GM12878 (cell line): ENCODE measurements around the gene EPHA1. TPM values are rescaled to one million over a fixed set of nuclear protein-coding genes. Genes with fewer than 3 reads are reported as not detected.

Experiments
- ATAC-seq: fragments of 200-7000 bp; cut with Tn5 transposase; 3 replicates; pipeline ENCODE4 v1.9.1; 2020; ENCODE audit warnings: mild to moderate bottlenecking, moderate library complexity
- BruUV-seq: library from RNA; stranded (reverse); fragments of 400-500 nt; replicated peaks from 2 replicates; lab custom pipeline; 2021; lab: Mats Ljungman, UMichigan
- CTCF ChIA-PET: fragments of 300-600 bp; sonication (Branson Sonifier 250); formaldehyde crosslinking; extraction: SDS; loops from one replicate; lab custom pipeline; 2021; ENCODE audit warnings: inconsistent platforms; lab: Yijun Ruan, JAX
- POLR2A ChIA-PET: fragments of 350-600 bp; formaldehyde crosslinking; extraction: SDS; loops from one replicate; lab custom pipeline; 2021; ENCODE audit warnings: inconsistent platforms; lab: Charles Lee
- RAD21 ChIA-PET: fragments of 300-600 bp; sonication (Branson Sonifier 250); formaldehyde crosslinking; loops from one replicate; lab custom pipeline; 2023; ENCODE audit warnings: antibody characterized with exemption; ENCODE audit not compliant: unreplicated experiment; lab: Charles Lee
- SMC1A ChIA-PET: fragments of 300-600 bp; sonication (Branson Sonifier 250); formaldehyde crosslinking; loops from one replicate; lab custom pipeline; 2023; ENCODE audit not compliant: unreplicated experiment, uncharacterized antibody; lab: Charles Lee
- DNase-seq: peaks from one replicate; pipeline ENCODE4 v3.0.0-alpha.2; 2011; ENCODE audit warnings: low read depth, low spot score
- FAIRE-seq: peaks from 3 replicates; lab custom pipeline; 2011; peaks lifted over from hg19 to GRCh38; lab: Jason Lieb, UNC
- H2AFZ ChIP-seq: 2 replicates; pipeline ENCODE4 v1.6.0; 2011; ENCODE audit warnings: low read depth, low read length, control low read depth; ENCODE audit not compliant: control insufficient read depth
- H3K27ac ChIP-seq: 2 replicates; pipeline ENCODE4 v1.5.1; 2011; ENCODE audit warnings: control low read depth; ENCODE audit not compliant: control insufficient read depth, insufficient read depth
- H3K27me3 ChIP-seq, 2 experiments: replicated peaks in 1 of 2; 2 replicates each; pipeline versions ENCODE4 v1.6.0 to v1.6.1; 2011; ENCODE audit warnings: low read length in 1 of 2; ENCODE audit not compliant: control insufficient read depth in 2 of 2, insufficient read depth in 2 of 2
- H3K36me3 ChIP-seq, 2 experiments: 2 replicates each; pipeline ENCODE4 v1.5.1; 2011; ENCODE audit warnings: low read length in 1 of 2; ENCODE audit not compliant: control insufficient read depth in 2 of 2, insufficient read depth in 2 of 2
- H3K4me1 ChIP-seq: 2 replicates; pipeline ENCODE4 v1.6.1; 2011; ENCODE audit warnings: mild to moderate bottlenecking, low read length, moderate library complexity, mixed read lengths; ENCODE audit not compliant: control insufficient read depth, insufficient read depth
- H3K4me2 ChIP-seq: 2 replicates; pipeline ENCODE4 v1.6.0; 2011; ENCODE audit warnings: control low read depth; ENCODE audit not compliant: control insufficient read depth, insufficient read depth
- H3K4me3 ChIP-seq: fragments of 200-600 bp; sonication (generic); 2 replicates; pipeline ENCODE4 v1.5.1; 2016
- H3K79me2 ChIP-seq: 2 replicates; pipeline ENCODE4 v1.6.0; 2011; ENCODE audit warnings: low read length; ENCODE audit not compliant: control insufficient read depth, insufficient read depth
- H3K9ac ChIP-seq: 2 replicates; pipeline ENCODE4 v1.8.0; 2011; ENCODE audit warnings: low read length, control low read depth, mixed read lengths; ENCODE audit not compliant: control insufficient read depth, insufficient read depth
- H3K9me3 ChIP-seq: replicated peaks from 3 replicates; pipeline ENCODE4 v1.5.1; 2011; ENCODE audit warnings: mild to moderate bottlenecking, low read length; ENCODE audit not compliant: control insufficient read depth, insufficient read depth
- H4K20me1 ChIP-seq: 2 replicates; pipeline ENCODE4 v1.6.0; 2011; ENCODE audit not compliant: control insufficient read depth, insufficient read depth
- CHD2 ChIP-seq: IDR thresholded peaks from 2 replicates; pipeline ENCODE4 v1.6.1; 2011; ENCODE audit warnings: low read depth, low read length, improper control_type of control experiment, borderline replicate concordance
- CREB1 ChIP-seq: IDR thresholded peaks from 2 replicates; pipeline ENCODE4 v1.6.1; 2012; ENCODE audit warnings: low read depth, mild to moderate bottlenecking, inconsistent platforms
- ETV6 ChIP-seq, 2 experiments: fragments of 450-650 bp in 1 of 2; IDR thresholded peaks in 1 of 2; conservative IDR thresholded peaks in 1 of 2; 2 replicates each; pipeline ENCODE4 v1.6.1; 2014; ENCODE audit warnings: antibody characterized with exemption in 1 of 2, borderline replicate concordance in 1 of 2, low read depth in 1 of 2, mild to moderate bottlenecking in 1 of 2, moderate library complexity in 1 of 2
- EZH2 ChIP-seq: IDR thresholded peaks from 2 replicates; pipeline ENCODE4 v1.6.1; 2012; ENCODE audit warnings: low read depth, mild to moderate bottlenecking, control low read depth, inconsistent platforms, low read length, borderline replicate concordance; ENCODE audit not compliant: control insufficient read depth
- HCFC1 ChIP-seq: fragments of 150-350 bp; IDR thresholded peaks from 2 replicates; pipeline ENCODE4 v1.6.1; 2014; ENCODE audit warnings: low read length
- HDAC2 ChIP-seq: fragments of 200-600 bp; sonication (generic); IDR thresholded peaks from 2 replicates; pipeline ENCODE4 v1.6.1; 2017
- IKZF1 ChIP-seq: fragments of 450-650 bp; conservative IDR thresholded peaks from 2 replicates; pipeline ENCODE4 v1.6.1; 2017; ENCODE audit warnings: antibody characterized with exemption, mild to moderate bottlenecking
- IKZF2 ChIP-seq, 2 experiments: fragments of 450-650 bp; IDR thresholded peaks; 2 replicates each; pipeline ENCODE4 v1.6.1; 2017; ENCODE audit warnings: mild to moderate bottlenecking in 2 of 2, moderate library complexity in 2 of 2
- MYC ChIP-seq: IDR thresholded peaks from 2 replicates; pipeline ENCODE4 v1.6.1; 2011; ENCODE audit warnings: mild to moderate bottlenecking, low read length, moderate library complexity, inconsistent platforms; ENCODE audit not compliant: insufficient read depth, insufficient replicate concordance, insufficient read length, severe bottlenecking
- NFIC ChIP-seq: IDR thresholded peaks from 2 replicates; pipeline ENCODE4 v1.6.1; 2012; ENCODE audit warnings: low read depth, mild to moderate bottlenecking, inconsistent platforms, low read length, moderate library complexity
- NFXL1 ChIP-seq: fragments of 450-650 bp; IDR thresholded peaks from 2 replicates; pipeline ENCODE4 v1.6.1; 2017; ENCODE audit warnings: antibody characterized with exemption, mild to moderate bottlenecking, borderline replicate concordance
- NR2C1 ChIP-seq: fragments of 450-650 bp; IDR thresholded peaks from 2 replicates; pipeline ENCODE4 v1.6.1; 2017; ENCODE audit warnings: antibody characterized with exemption, mild to moderate bottlenecking, moderate library complexity
- PML ChIP-seq: IDR thresholded peaks from 2 replicates; pipeline ENCODE4 v1.6.1; 2012; ENCODE audit warnings: low read length, inconsistent platforms
- POLR2A ChIP-seq: IDR thresholded peaks from 2 replicates; pipeline ENCODE4 v1.6.1; 2011; ENCODE audit warnings: low read depth, mild to moderate bottlenecking, low read length
- RFX5 ChIP-seq: IDR thresholded peaks from 2 replicates; pipeline ENCODE4 v1.6.1; 2011; ENCODE audit warnings: low read depth, low read length, improper control_type of control experiment
- WGBS: methylation state at CpG from one replicate; pipeline ENCODE4 v1.1.6; 2016; ENCODE audit warnings: low lambda C conversion rate; ENCODE audit not compliant: insufficient replicate concordance, insufficient coverage; ENCODE audit errors: missing lambda C conversion rate; 5-methylcytosine and 5-hydroxymethylcytosine counted together
- in situ Hi-C: fragments of 300-500 bp; cut with MboI; formaldehyde crosslinking; loops from 9 replicates; pipeline ENCODE4 v1.14.3; 2018; ENCODE audit warnings: mixed read lengths
- intact Hi-C: fragments of 100-400 bp; cut with micrococcal nuclease; formaldehyde crosslinking; loops from one replicate; pipeline ENCODE4 v1.14.2; 2022; ENCODE audit not compliant: unreplicated experiment
- polyA plus RNA-seq, 11 experiments: library from polyadenylated mRNA; depleted of rRNA in 4 of 11; unstranded in 6 of 11; stranded (reverse) in 5 of 11; fragments of >200 nt; fragmentation: Nextera tagmentation in 4 of 11; fragmentation: Illumina TruSeq in 1 of 11; extraction: Ambion mirVana in 4 of 11; extraction: Trizol in 1 of 11; gene quantifications; 1 replicate in 1 of 11; 2 replicates in 10 of 11; pipeline versions ENCODE4 v1.2.1 to v1.2.3, GENCODE V29; 2011 to 2016; ENCODE audit warnings: inconsistent platforms in 2 of 11, missing spikeins in 2 of 11, low read depth in 1 of 11
- total RNA-seq, 4 experiments: library from RNA; depleted of rRNA in 3 of 4; stranded (reverse); fragments of >200 nt in 3 of 4; fragmentation: Illumina TruSeq in 1 of 4; extraction: Trizol in 1 of 4; gene quantifications; 2 replicates each; pipeline versions ENCODE4 v1.2.1 to v1.2.3, GENCODE V29; 2013 to 2021
- TF ChIP-seq, protein P1 (sequence below): IDR thresholded peaks from 2 replicates; pipeline ENCODE4 v1.6.1; 2012; ENCODE audit warnings: low read depth, low read length, improper control_type of control experiment
- TF ChIP-seq, protein P2 (sequence below): fragments of 450-650 bp; IDR thresholded peaks from 2 replicates; pipeline ENCODE4 v1.6.1; 2016; ENCODE audit warnings: mild to moderate bottlenecking

EPHA1 gene
- total and polyA plus RNA-seq, 10 of the 15 experiments (the other 5 are each of a cell fraction or from before 2014, with no cell fraction given), result 0.11 to 0.35 (median 0.24) TPM; not detected in 6

DNA sequence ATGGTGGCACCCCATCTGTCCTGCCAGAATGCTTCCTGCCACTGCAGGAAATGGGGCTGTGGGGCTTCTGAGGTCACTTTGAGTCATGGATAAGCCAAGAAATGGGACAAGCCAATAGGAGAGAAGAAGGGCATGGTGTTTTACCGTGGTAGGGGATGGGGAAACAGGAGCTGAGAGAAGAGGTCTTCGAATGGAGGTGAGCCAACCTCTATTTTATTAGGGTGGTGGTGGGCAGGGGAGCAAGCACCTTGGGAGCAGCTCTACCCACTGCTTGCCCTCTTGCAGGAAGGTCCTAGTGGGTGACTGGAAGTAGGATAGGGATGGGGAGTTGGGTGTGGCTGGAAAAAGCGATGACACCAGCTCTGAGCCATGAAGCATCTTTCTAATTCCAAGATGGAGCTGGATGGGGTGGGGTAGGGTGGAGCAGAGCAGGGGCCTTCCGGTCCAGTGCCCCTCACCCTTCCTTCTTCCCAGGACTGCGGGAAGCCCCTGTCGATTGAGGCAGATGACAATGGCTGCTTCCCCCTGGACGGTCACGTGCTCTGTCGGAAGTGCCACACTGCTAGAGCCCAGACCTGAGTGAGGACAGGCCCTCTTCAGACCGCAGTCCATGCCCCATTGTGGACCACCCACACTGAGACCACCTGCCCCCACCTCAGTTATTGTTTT, 18.4 kb downstream of the EPHA1 start:
- RAD21 ChIA-PET, result no interaction called here
- FAIRE-seq, result no peak
- BruUV-seq, result no TSS peak
- H4K20me1 ChIP-seq, result no peaks in the 10 kb centered on the region; the same call in 1 of the 2 replicates
- H3K79me2 ChIP-seq, result peaks cover 11% of the 10 kb centered on the region
- no peak for TF ChIP-seq NR2C1
- no peak for TF ChIP-seq RFX5
- no peak for TF ChIP-seq EZH2
- TF ChIP-seq ETV6 (conservative IDR thresholded peaks at IDR 0.05 in 1 of 2, IDR thresholded peaks at IDR 0.05 in 1 of 2; ENCODE audit: borderline replicate concordance in 1 of 2, low read depth in 1 of 2), result no peak
- no peak for TF ChIP-seq HDAC2
- TF ChIP-seq, protein P1, sequence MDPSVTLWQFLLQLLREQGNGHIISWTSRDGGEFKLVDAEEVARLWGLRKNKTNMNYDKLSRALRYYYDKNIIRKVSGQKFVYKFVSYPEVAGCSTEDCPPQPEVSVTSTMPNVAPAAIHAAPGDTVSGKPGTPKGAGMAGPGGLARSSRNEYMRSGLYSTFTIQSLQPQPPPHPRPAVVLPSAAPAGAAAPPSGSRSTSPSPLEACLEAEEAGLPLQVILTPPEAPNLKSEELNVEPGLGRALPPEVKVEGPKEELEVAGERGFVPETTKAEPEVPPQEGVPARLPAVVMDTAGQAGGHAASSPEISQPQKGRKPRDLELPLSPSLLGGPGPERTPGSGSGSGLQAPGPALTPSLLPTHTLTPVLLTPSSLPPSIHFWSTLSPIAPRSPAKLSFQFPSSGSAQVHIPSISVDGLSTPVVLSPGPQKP, result no peak
- TF ChIP-seq IKZF1, result no peak
- no peak for TF ChIP-seq PML
- TF ChIP-seq POLR2A, result no peak; the same call in 1 of the 2 replicates
- TF ChIP-seq IKZF2 (IDR thresholded peaks at IDR 0.05), result no peak
- TF ChIP-seq CHD2, result no peak
- TF ChIP-seq, protein P2, sequence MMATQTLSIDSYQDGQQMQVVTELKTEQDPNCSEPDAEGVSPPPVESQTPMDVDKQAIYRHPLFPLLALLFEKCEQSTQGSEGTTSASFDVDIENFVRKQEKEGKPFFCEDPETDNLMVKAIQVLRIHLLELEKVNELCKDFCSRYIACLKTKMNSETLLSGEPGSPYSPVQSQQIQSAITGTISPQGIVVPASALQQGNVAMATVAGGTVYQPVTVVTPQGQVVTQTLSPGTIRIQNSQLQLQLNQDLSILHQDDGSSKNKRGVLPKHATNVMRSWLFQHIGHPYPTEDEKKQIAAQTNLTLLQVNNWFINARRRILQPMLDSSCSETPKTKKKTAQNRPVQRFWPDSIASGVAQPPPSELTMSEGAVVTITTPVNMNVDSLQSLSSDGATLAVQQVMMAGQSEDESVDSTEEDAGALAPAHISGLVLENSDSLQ, result no peak
- no peak for TF ChIP-seq NFXL1
- TF ChIP-seq NFIC, result no peak
- no peak for TF ChIP-seq CREB1
- no peak for TF ChIP-seq HCFC1
- no peak for TF ChIP-seq MYC
- in situ Hi-C loops (no loop called here), intact Hi-C loops (no loop called here)
- CTCF ChIA-PET, result interaction anchor here (1.3 kb wide), 1 partner anchor 10 kb away, joined by 4 read pairs; no protein-coding TSS in a partner anchor
- no peak overlapping the region for H3K27ac ChIP-seq
- no peak overlapping the region for H3K4me3 ChIP-seq
- no peak overlapping the region for H2AFZ ChIP-seq
- H3K4me2 ChIP-seq, result no peak overlapping the region
- no peaks in the 10 kb centered on the region for H3K9me3 ChIP-seq
- H3K27me3 ChIP-seq, result no peaks in the 10 kb centered on the region
- DNase-seq, result no peak
- no peak overlapping the region for H3K9ac ChIP-seq
- SMC1A ChIA-PET, result interaction anchor here (0.7 kb wide), 1 partner anchor 11 kb away, joined by 3 read pairs; no protein-coding TSS in a partner anchor
- WGBS, result 91% methylated on average over 10 of the region's 10 CpGs
- POLR2A ChIA-PET, result no interaction called here
- H3K4me1 ChIP-seq, result peaks cover 7% of the 10 kb centered on the region
- ATAC-seq, result no peak
- H3K36me3 ChIP-seq, result peaks cover 7 to 33% of the 10 kb centered on the region in 2 experiments; a peak in 3 of 4 replicates
